Measurements from ENCODE around the gene GLT6D1.

GLT6D1 gene

DNA sequence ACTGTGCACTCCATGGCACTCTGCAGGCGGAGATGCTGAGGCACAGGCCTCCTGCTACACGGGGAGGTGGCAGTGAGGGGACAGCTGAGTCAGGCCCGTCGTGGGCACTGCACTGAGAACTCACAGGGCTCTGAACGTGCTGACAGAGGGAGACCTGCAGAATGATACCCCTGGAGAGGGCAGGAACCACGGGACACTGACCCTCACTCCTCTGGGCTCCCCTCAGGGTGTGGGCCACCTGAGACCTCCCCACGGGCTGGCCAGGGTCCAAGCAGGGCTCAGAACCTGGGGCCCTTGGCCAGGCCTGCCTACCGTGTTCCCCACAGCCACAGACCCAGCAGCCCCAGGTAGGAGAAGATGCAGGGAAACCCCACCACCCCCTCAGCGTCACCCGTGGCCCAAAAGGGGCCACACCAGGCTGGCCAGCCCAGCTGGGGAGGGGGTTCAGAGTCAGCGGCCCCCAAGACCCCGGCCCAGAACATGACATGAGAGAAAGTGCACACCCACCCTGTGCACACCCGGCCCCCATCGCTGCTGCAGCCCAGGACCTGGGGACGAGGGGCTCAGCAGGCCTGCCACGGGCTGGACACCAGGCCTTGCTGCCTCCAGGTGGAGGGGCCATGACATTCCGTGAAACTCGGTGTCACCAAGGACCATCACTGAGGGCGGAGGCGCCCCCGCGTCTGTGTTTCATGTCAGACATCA, 30.9 kb downstream of the GLT6D1 start:
- no peak for DNase-seq (ENCODE audit: low spot score)

DNA sequence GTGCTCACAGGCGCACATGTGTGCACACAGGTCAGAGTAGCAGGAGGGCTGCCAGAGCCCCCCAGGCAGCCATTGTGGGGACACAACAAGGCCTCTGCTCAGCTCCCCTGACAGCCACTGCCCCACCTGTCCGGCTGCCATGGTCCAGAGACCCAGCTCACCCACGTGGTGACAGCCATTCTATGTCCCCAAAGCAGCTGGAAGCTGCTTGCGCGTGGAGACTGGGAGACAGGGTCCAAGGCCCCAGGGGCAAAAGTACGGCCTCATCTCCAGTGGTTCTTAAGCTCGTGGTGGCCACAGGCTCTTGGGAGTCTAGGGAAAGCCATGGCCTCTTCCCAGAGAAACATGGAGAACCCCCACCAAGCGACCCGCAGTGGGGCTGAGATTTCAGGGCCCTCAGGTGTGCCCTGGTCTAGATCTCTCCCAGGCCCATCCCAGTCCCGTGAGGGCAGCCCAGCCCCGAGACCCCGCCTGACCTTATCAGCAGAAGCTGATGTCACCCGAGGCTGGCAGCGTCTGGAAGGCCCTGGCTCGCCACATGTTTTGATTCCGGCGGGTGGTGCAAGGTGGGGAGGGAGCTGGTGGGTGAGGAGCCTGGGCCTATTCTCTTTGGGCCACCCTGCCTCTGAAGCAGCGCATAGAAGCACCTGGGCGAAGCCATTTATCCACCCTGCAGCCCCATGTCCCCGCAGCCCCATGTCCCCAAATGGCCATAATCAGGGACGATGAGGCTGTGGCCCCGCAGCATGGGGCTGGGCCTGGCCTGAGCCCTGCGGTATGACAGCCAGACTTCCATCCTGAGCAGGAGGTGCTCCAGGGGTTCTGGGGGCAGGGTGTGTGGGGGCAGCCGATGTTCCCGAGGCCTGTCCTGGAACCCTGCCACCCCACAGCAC, 31.7 kb downstream of the GLT6D1 start:
- no peak for DNase-seq (ENCODE audit: low spot score)

DNA sequence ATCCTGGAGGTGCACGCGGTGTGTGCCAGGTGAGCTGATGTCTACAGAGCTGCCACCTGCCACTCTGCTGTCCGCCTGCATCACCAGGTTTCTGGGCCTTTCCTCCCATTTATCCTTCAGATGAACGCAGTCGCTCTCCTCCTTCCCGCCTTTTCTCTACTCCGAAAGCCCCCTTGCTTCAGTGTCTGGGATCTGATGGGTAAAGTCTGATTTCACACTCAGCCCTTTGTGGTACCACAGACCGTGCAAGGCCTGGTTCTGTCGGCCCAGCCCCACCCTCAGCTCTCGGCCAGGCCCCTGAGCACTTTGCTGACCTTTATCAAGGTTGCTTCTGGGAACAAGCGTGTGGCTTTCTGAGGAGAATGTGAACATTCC, 32.5 kb downstream of the GLT6D1 start:
- no peak for DNase-seq (ENCODE audit: low spot score)

DNA sequence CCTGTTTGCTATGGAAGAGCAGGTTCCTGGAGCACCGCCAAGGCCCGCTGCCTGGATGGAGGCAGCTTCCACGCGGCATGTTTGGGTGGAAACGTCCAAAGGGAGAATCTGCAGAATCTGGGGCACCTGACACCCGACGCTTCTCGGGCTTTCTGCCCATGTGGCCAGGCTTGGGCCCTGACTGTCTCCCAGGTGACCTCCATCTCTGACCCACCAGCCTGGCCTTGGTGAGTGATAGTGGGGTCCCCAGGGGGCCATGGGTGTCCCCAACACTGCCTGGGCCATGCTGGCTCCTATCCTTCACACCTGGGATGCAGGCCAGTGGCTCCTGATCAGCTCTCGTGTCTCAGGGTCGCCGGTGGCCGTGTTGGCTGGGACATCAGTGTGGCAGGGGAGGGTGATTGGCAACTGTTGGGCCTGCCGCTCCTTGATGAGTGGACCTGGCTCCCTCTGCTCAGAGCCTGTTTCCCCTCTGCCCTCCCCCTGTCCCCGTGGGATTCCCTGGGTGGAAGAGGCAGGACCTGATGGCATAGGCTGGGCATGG, 34.0 kb downstream of the GLT6D1 start:
- no peak for DNase-seq (ENCODE audit: low spot score)

DNA sequence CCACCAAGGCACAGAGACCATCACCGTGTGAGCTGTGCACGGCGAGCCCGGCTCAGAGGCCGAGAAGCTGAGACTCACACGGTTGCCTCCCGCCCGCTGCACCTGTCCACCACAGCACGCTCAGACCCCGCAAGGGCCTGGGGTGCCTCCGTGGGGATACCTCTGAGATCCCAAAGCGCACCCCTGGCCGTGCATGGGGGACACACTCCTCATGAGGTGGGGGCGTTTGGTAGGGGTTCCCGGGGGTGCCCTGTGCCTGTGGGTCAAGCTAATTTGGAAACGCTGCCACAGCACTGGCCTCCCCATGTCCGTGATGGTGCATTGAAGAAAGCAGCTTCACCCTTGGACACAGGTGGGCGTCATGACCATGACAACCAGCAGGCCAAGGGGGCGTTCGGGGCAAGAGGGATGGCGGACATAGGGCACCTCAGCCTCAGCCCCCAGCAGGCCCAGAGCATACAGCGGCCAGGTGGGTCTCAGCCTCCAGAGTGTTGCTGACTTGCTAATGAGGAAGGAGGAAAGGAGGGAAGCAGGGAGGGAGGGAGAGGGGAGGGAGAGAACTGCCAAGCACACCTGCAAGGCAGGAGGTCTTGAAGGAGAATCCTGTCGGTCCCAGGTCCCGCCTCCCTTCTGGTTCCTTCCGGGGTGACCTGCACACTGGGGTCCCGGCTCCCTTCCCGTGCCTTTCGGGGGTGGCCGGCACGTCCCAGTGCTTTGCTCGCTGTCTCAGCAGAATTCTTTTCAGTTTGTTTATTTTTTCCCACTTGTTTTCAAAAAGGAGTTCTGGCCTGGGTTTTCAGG, 34.7 kb downstream of the GLT6D1 start:
- DNase-seq (ENCODE audit: low spot score): no peak

DNA sequence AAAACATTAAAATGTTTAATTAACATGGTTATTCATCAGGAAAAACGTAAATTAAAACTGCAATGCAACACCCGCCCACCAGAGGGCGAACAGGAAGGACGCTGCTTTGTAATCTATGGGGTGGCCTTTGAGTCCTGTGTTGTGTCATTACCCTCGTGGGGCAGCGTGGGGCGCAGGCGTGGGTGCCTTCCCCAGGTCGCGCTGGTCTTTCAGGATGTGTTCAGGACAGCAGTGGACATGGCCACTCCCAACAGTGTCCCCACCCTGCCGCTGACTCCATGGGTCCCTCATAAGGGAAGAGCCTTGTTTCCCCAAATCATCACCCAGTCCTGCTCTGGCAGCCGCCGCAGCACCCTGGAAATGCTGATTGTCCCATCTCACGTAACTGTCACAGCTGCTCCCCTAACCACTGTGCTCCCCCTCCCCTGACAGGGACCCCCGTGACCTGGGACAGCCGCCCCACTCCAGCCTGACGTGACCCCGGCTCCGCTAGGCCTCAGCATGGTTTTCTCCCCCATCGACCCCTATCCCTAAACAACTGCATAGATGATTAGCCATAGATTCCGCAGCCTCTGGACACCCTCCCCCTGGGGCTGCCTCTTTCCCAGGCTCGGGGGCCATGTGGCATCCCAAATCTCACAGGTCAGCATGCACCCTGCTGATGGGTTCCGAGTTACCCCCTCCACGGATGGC, 36.4 kb downstream of the GLT6D1 start:
- peak; percentile 76 for DNase-seq (ENCODE audit: low spot score)

DNA sequence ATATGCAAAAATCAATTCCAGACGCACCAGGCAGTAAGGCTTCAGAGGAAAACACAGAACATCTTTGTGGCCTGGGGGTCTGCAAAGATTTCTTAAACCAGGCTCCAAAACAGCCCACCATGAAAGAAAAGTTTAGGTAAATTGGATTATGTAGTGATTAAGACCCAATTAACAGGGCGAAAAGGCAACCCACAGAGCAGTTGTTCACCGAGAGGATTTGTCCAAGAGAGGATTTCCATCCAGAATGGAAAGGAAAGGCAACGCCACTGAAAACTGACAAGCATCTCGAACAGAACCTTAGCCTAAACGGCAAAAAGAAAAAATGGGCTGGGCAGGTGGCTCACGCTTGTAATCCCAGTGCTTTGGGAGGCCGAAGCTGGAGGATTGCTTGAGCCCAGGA, 37.4 kb downstream of the GLT6D1 start:
- DNase-seq (ENCODE audit: low spot score): no peak

DNA sequence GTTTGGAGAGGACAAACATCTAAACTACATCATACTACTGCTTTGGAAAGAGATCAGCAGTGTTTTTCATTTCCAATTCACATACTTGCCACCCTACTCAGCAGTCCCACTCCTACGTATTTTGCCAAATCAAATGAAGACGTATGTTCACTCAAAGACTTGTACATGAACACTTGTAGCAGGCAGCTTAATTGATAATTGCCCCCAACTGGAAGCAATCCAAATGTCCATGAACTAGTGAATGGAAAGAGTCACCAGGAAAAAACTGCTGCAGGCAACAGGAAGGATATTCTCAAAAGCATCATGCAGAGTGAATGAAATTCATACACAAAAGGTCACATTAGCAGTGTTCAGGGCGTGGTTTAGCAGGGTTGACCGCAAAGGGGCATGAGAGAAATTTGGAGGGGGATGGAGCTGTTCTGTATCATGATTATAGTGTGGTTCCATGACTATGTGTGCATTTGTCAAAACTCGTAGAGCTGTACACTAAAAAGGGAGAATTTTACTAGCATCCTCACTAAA, 39.0 kb downstream of the GLT6D1 start:
- DNase-seq (ENCODE audit: low spot score): no peak

DNA sequence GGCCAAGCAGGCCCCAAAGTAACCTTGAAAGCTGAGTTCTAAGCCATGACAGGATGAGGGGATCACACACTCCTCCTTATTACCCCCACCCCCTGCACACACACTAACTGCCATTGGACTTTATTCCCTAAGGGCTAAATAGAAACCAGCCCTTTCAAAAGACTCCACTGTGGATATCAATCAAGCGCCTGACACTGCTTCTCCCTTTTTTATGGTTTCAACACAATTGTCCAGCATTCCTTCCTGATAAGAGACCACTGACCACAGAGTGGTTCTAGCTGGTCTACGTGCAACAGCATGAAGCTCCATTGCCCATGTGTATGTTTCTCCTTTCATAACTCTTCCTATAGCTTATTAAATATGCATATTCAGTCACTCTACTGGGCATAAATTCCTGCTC, 43.1 kb downstream of the GLT6D1 start:
- no peak for DNase-seq (ENCODE audit: low spot score)

DNA sequence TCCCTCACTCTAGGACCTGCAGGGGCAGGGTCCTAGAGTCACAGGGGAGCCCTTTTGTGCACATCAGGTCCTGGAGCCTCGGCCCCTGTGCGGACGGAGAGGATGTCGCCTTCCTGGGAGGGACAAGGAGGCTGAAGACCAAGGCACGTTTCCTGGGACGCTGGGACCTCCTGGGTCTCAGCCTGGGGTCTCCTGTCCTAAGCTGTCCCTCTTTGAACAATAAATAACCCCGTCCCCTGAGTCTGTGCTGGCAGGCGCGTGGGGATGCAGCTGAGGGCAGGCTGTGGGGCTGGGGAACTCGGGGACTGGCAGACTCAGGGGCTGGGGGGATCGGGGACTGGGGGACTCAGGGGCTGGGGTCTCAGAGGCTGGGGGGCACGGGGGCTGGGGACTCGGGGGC, 46.7 kb downstream of the GLT6D1 start:
- DNase-seq (ENCODE audit: low spot score): no peak

DNA sequence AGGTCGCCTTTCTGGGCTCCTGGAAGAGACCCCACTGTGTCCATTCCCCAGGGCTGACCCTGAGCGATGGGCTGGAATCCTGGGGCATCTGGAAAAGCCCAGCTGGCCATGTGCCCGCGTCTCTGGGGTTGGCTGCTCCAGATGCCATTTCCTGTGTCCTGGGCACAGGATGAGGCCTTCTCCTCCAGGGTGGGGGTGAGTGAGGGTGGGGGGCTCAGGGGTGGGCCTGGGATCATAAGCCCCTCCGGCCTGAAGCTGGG, 47.1 kb downstream of the GLT6D1 start:
- no peak for DNase-seq (ENCODE audit: low spot score)

DNA sequence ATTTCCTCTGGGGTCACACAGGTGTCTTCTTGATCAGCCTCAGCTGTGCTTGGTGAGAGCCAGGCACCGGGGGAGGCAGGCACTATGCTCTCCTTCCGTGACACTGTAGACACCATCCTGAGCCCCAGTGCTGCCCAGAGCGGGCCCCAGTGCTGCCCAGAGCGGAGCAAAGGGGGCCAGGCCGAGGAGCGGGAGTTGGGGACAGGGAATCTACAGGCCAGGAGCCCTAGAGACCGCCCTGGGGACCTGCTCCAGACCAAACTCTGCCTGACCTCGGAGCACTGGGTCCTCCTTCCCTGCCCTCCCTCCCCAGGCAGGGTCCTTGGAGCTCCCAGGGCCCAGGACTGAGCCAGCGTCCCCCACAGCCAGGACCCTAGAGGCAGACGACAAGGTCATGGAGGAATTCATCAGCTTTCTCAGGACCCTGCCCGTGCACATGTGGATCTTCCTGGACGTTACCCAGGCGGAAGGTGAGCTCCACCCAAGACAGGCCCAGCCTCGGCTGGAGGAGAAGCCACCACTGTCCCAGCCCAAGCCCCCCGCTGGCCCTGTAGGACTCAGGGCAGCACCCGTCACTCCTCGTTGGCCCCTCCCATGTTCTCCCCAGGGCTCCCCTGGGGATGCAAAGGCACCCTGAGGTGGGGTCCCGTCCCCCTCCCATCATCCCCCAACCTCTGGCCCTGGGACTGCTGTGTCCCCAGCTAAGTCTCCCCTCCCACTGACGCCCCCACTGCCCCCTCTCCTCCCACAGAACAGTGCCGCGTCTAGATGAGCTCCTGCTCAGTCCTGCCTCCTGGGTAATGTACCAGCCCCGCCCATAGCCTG, 47.6 kb downstream of the GLT6D1 start:
- DNase-seq (ENCODE audit: low spot score): no peak

DNA sequence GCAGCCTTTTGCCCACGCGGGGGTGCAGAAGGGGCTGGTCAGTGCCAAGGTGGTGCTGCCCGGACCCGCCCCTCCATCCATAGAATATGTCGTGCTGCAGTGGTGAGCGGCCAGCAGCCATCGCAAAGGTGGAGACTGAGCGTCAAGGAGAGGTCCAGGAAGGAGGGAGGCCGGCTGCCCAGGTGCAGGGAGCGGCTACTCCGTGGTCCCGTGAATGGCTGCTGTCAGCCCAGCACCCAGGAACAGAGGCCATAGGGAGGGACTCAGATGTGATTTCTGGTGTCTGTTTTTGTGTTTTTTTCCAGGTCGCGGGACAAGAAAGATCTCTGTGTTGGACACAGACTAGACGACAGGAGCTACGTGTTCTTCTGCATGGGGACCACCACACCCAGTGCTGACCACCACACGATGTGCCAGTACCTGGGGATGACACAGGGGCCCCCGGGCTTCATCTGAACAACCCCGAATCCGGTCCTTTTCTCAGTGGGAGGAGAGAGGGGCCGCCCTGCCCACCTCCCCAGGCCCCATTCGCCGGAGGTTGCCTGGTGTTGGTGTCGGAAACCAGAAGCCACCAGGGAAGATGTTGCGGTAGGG, 48.8 kb downstream of the GLT6D1 start:
- DNase-seq (ENCODE audit: low spot score): no peak

DNA sequence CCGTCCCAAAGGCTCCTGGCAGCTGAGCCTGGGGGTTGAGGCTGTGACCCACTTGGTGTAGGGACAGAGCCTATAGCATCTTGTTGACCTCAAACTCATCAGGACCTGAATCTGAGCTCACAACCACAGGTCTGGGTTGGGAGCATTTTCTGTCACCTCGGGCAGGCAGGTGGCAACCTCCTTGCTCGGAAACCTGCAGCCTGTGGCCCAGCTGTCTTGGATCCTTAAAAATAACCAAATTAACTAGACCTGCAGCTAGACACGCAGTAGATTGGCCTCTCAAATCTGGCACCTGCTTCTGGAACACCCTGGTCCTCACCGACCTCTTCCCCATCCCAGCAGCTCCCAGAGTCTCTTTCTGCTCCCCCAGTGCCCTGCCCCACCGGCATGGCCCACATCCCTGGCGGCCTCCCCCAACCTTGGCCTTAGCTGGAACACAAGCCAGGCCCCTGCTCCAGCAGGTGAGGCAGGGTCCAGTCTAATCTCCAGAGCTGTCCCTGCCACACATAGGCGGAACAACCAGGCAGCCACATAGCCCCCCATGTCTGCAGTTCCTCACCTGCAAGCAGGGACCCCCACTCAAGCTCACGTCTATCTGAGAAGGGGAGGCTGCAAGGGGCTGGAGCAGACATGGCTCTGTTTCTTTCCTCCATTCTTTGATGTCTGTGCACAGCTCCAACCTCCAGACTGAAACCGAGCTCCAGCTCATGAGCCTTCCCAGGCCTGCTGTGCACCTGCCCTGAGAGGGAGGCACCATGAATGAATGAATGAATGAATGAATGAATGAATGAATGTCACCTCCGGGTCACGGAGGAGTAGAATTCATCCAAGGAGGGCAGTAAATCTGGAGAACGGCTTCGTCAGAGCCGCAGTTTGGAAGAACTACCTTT, 49.5 kb downstream of the GLT6D1 start:
- DNase-seq (ENCODE audit: low spot score): no peak

DNA sequence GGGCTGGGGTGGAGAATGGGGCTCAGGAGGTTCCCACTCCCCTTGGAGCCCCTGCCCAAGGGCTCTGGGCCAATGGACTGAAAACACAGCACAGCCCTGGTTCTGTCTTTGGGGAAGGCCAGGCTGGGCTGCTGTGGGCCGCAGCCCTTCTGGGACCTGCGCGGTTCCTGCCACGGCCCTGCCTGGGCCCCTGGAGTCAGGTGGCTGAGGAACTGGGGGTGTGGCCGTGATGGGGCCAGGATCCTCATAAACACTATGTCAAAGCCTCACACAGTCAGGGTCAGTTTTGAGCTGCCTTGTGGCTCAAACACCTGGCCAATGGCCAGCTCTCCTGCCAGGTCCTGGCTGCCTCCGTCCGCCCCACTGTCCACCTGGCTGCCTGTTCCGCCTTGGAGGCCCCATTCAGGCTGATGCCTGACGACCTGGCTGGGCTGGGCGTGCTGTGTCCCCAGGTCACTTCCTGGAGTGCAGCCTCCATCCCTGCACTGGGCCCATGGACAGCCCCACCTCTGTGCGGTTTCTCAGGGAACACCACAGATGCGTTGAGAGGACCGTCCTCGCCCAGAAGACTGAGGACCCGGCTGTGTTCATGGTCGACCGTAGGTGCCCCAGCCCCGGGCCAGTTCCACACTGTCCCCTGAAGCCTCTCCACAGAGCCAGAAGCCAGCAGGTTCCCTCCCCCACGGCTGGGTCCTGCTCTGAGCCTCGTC, 50.3 kb downstream of the GLT6D1 start:
- DNase-seq (ENCODE audit: low spot score): no peak

DNA sequence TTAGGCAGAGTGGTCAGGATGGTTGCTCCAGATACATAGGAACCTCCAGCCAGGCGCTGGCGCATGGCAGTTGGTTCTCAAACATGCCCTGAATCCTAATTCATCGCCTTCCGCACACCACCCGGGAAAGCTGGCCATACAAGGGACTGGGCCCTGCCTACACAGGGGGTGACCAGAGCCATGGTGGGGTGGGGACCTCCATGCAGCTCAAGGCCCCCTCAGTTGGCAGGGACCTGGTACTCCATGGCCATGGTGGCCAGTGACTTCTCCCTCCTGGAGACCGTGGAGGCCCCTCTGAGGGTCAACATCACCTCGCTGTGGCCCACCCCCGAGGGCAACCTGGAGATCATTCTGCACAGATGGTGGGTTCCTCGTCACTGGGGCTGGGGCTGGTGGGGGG, 51.0 kb downstream of the GLT6D1 start:
- DNase-seq (ENCODE audit: low spot score): no peak

DNA sequence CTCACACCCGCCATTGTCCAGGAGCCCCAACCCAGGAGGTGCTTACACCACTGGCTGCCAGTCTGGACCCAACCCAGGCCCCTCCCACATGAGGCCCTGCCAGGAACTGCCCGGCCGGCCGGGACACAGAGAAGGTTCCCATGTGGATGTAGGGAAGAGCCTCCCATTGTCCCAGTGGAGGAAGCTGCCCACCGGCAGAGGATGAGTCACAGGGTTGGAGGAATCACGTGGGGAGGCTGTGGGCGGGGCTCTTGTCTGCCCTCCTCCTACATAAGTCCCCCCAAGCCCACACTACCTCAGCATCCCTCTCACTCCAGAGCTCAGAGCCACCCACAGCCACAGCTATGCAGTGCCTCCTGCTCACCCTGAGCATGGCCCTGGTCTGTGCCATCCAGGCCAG, 51.7 kb downstream of the GLT6D1 start:
- no peak for DNase-seq (ENCODE audit: low spot score)

DNA sequence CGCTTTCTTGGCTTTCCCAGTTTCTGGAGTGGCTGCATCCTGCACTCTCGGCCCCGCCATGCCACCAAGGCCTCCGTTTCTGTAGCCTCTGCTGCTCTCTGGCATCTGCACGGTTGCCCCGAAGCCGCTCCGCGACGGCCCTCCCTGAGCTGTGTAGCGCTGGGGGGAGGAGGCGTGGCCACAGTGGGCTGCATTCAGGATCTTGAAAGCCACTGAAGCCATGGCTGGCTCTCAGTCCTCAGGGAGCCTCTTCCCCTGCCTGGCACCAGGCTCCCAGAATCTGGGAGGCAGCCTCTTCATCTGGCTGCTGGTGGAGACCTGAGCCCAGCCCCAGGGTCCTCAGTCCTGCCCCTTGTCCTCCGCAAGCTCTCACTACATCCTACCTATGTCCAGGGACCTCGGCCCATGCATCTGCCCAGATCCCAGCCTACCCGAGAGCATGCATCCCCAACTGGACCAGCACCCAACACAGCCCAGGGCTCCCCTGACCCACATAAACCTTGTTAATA, 52.7 kb downstream of the GLT6D1 start:
- DNase-seq (ENCODE audit: low spot score): no peak

DNA sequence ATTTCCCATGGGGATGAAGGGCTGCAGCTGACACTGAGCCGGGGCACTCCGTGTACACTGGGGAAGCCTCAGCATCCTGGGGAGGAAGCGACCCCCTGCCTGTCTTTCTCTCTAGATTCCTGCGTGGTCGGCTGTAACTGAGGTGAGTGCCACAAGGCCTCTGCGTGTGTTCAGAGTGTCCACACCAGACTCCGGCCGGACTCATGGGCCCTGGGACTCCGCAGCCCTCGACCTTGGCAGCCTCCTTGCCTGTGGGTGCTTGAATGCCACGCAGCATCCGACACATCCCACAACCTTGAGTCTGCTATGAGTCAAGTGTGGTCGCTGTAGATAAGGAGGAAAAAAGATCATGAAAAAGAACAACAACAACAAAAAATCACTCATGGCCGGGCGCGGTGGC, 54.4 kb downstream of the GLT6D1 start:
- DNase-seq (ENCODE audit: low spot score): no peak

Measured in NAMALWA (cell line).